GM21423 (cell line): ENCODE results near the gene DUSP18.
"Not testable (repeated sequence)": the region's sequence is repeated elsewhere in the genome, so short reads cannot be mapped to it uniquely, and the experiment has no call there.

Source experiments
- ATAC-seq: cut with Tn5 transposase; IDR thresholded peaks from one replicate; pipeline ENCODE4 v1.9.1; 2021; ENCODE audit warnings: mild to moderate bottlenecking, moderate library complexity; ENCODE audit not compliant: unreplicated experiment

Gene DUSP18

GRCh38 chr22:30667494-30668385 is at the start of gene DUSP18:
DUSP18 (minus strand) TSS chr22:30667875; CDS start chr22:30664003, 3,872 bp downstream.
- peak; percentile 85 for ATAC-seq

GRCh38 chr22:30714062-30714461 is 46.4 kb upstream of the DUSP18 start:
- ATAC-seq, result no peak

GRCh38 chr22:30712094-30712493 is 44.4 kb upstream of the DUSP18 start:
- ATAC-seq, result no peak

- not testable (repeated sequence) for ATAC-seq
Observed at GRCh38 chr22:30709980-30710379, 42.3 kb upstream of the DUSP18 start.

- ATAC-seq, result peak; percentile 58
Observed at GRCh38 chr22:30705710-30706651, 38.3 kb upstream of the DUSP18 start.

GRCh38 chr22:30704978-30705377 is 37.3 kb upstream of the DUSP18 start:
- ATAC-seq, result no peak

GRCh38 chr22:30702856-30703255 is 35.2 kb upstream of the DUSP18 start:
- ATAC-seq, result no peak

GRCh38 chr22:30701872-30702271 is 34.2 kb upstream of the DUSP18 start:
- no peak for ATAC-seq

- no peak for ATAC-seq
Observed at GRCh38 chr22:30697975-30698374, 30.3 kb upstream of the DUSP18 start.

- no peak for ATAC-seq
Observed at GRCh38 chr22:30695871-30696655, 28.4 kb upstream of the DUSP18 start.

- no peak for ATAC-seq
Observed at GRCh38 chr22:30695351-30695851, 27.7 kb upstream of the DUSP18 start.

- ATAC-seq, result no peak
Observed at GRCh38 chr22:30694640-30695350, 27.1 kb upstream of the DUSP18 start, which contains the start of gene OSBP2. OSBP2 (plus strand) TSS chr22:30694874; CDS start chr22:30694910, 36 bp downstream.

- no peak for ATAC-seq
Observed at GRCh38 chr22:30694171-30694639, 26.5 kb upstream of the DUSP18 start.

GRCh38 chr22:30691204-30691603 is 23.5 kb upstream of the DUSP18 start:
- no peak for ATAC-seq

GRCh38 chr22:30689622-30690021 is 21.9 kb upstream of the DUSP18 start:
- no peak for ATAC-seq

- ATAC-seq, result no peak
Observed at GRCh38 chr22:30687358-30687757, 19.7 kb upstream of the DUSP18 start.

GRCh38 chr22:30685178-30685577 is 17.5 kb upstream of the DUSP18 start:
- no peak for ATAC-seq

- ATAC-seq, result no peak
Observed at GRCh38 chr22:30681831-30682230, 14.2 kb upstream of the DUSP18 start.

- ATAC-seq, result no peak
Observed at GRCh38 chr22:30680991-30681770, 13.5 kb upstream of the DUSP18 start.
